HG03039 (cell line): Measurements from ENCODE around the gene BPIFA3.
"Not testable (repeated sequence)": the region's sequence is repeated elsewhere in the genome, so short reads cannot be mapped to it uniquely, and the experiment has no call there.

Experiments
- ATAC-seq: cut with Tn5 transposase; IDR thresholded peaks from one replicate; pipeline ENCODE4 v1.9.1; 2021; ENCODE audit warnings: mild to moderate bottlenecking, moderate library complexity; ENCODE audit not compliant: unreplicated experiment

Gene BPIFA3

GRCh38 chr20:33217052-33217451 lies at the start of gene BPIFA3:
BPIFA3 (plus strand) TSS chr20:33217352; CDS start chr20:33217537, 185 bp downstream.
- no peak for ATAC-seq

GRCh38 chr20:33167859-33168258 lies 49.3 kb upstream of the BPIFA3 start, which contains the start of gene BPIFA2:
BPIFA2 (plus strand) TSS chr20:33168159; CDS start chr20:33169146, 987 bp downstream.
- ATAC-seq = no peak

GRCh38 chr20:33169176-33169794 lies 47.9 kb upstream of the BPIFA3 start:
- no peak for ATAC-seq

- no peak for ATAC-seq
Observed at GRCh38 chr20:33172781-33173180, 44.4 kb upstream of the BPIFA3 start.

- ATAC-seq = no peak
Observed at GRCh38 chr20:33175123-33175522, 42.0 kb upstream of the BPIFA3 start.

- ATAC-seq = no peak
Observed at GRCh38 chr20:33176101-33176500, 41.1 kb upstream of the BPIFA3 start.

GRCh38 chr20:33177866-33178265 lies 39.3 kb upstream of the BPIFA3 start:
- no peak for ATAC-seq

GRCh38 chr20:33178726-33179125 lies 38.4 kb upstream of the BPIFA3 start:
- ATAC-seq = no peak

GRCh38 chr20:33180169-33180568 lies 37.0 kb upstream of the BPIFA3 start:
- ATAC-seq = no peak

- no peak for ATAC-seq
Observed at GRCh38 chr20:33181482-33182093, 35.6 kb upstream of the BPIFA3 start.

- ATAC-seq = no peak
Observed at GRCh38 chr20:33183312-33183711, 33.8 kb upstream of the BPIFA3 start.

GRCh38 chr20:33185031-33185590 lies 32.0 kb upstream of the BPIFA3 start:
- ATAC-seq = not testable (repeated sequence)

GRCh38 chr20:33187491-33187890 lies 29.7 kb upstream of the BPIFA3 start:
- no peak for ATAC-seq

- no peak for ATAC-seq
Observed at GRCh38 chr20:33188421-33188820, 28.7 kb upstream of the BPIFA3 start.

GRCh38 chr20:33191484-33191883 lies 25.7 kb upstream of the BPIFA3 start:
- no peak for ATAC-seq

- ATAC-seq = no peak
Observed at GRCh38 chr20:33191955-33192354, 25.2 kb upstream of the BPIFA3 start.

- ATAC-seq = no peak
Observed at GRCh38 chr20:33192912-33193501, 24.1 kb upstream of the BPIFA3 start.

- ATAC-seq = no peak
Observed at GRCh38 chr20:33199026-33199425, 18.1 kb upstream of the BPIFA3 start.

GRCh38 chr20:33202451-33202850 lies 14.7 kb upstream of the BPIFA3 start:
- ATAC-seq = no peak

GRCh38 chr20:33203444-33203843 lies 13.7 kb upstream of the BPIFA3 start:
- ATAC-seq = no peak

- no peak for ATAC-seq
Observed at GRCh38 chr20:33209789-33210188, 7.4 kb upstream of the BPIFA3 start.

- no peak for ATAC-seq
Observed at GRCh38 chr20:33210371-33210770, 6.8 kb upstream of the BPIFA3 start.
